ENCODE measurements around the gene BBLN.
A peak's percentile ranks its signal among the peaks of the same experiment; 100 is the strongest.
"Not testable (repeated sequence)": the region's sequence is repeated elsewhere in the genome, so short reads cannot be mapped to it uniquely, and the experiment has no call there.

BBLN gene

GRCh38 chr9:128164307-128164885, 4.3 kb downstream of the BBLN start:
- no peak for DNase-seq

- DNase-seq: no peak
Observed at GRCh38 chr9:128166169-128166568, 6.1 kb downstream of the BBLN start.

DNA sequence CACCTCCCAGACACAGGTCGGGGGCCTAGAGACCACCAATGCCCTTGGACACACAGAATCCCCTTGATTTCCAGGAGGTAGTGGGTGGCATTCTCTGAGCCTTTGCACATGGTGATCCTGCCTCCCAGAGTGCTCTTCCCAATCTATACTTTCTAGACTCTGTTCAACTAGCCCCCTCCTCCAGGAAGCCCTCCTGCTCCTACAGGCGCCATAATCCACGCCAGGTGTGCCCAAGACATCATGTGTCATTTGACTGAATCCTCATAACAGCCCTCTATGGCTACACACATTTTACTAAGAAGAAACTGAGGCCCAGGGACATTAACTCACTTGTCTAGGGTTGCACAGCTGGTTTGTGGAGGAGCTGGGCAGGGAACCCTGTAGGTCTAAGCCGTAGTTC, 7.1 kb downstream of the BBLN start:
- no peak for DNase-seq

- no peak for DNase-seq
Observed at GRCh38 chr9:128168731-128169308, 8.8 kb downstream of the BBLN start.

DNA sequence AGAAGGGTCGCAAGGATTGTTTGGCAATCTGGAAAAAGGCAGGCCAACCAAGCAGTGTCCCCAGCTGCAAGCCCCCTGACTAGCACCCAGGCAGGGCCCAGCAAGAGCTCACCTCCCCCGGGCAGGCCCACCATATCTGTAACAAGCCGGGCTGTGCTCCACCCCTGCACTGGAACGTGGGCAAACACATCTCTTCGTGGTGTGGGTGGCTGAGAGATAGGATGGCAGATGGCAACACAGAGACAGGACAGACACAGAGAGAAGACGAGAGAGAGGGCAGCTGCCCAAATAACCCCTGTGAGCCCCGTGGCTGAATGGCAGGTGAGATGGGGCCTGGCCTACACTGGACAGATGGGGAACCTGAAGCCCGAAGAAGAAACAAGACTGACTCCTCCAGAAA, 9.4 kb downstream of the BBLN start:
- no peak for DNase-seq

- no peak for DNase-seq
Observed at GRCh38 chr9:128169925-128170324, 9.9 kb downstream of the BBLN start.

- no peak for DNase-seq
Observed at GRCh38 chr9:128174062-128174461, 14.0 kb downstream of the BBLN start.

DNA sequence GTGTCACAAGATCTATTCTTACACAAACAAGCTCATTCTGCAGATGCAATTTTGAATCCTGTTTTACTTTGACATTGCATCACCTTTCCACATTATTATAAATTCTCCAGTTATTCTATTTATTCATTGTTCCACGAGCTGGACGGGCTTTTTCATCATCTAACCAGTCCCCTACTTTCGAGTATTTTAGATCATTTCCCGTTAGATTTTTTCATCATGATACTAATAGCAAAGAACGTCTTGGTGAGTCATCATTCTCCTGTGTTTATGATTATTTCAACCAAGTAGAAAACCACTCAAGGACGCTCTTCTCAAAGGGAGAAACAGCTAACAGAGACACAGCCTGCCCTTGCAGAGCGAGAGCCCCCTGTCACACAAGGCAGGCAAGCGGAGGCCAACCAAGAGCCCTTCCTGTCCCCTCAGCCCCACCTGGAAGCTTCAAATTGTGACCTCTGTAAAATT, 15.1 kb downstream of the BBLN start:
- no peak for DNase-seq

DNA sequence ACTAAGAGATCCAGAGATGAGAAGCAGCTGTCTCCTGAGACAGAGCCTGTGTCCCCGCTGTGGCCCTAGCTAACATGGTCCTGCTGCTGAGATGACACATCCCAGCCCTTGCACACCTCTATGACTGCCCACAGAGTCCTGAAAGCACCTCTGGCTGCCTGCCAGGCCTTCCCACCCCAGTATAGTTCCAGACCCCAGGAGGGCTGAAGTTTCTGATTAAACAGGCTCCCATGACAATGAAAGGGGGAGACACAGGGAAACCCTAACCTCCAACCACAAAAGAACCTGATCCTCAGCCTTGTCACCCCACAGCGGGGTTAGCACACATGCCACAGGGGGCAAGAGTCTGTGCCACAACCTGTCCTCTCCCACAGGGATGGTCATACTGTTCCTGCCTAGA, 15.7 kb downstream of the BBLN start:
- no peak for DNase-seq

GRCh38 chr9:128178806-128179431, 18.9 kb downstream of the BBLN start:
- DNase-seq: no peak

DNA sequence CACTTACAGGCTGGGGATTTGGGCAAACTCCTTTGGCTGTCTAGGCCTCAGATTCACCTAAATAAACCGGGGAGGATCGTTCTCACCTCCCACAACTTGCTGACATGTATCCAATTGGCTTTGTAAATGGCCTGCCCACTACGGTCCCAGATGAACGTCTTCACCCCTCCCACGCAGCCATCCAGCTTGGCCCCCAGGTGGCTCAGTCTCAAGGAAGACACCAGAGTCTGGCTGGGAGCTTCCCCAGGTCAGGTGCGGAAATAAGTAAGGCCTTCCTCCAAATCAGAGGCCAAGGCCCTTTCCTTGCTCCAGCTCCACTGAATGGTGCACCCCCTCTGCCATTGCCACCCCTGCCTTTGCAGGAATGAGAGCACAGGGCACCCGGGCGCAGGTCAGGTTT, 19.9 kb downstream of the BBLN start:
- no peak for DNase-seq

- no peak for DNase-seq
Observed at GRCh38 chr9:128180447-128180846, 20.4 kb downstream of the BBLN start.

GRCh38 chr9:128181480-128181879, 21.4 kb downstream of the BBLN start:
- not testable (repeated sequence) for DNase-seq

DNA sequence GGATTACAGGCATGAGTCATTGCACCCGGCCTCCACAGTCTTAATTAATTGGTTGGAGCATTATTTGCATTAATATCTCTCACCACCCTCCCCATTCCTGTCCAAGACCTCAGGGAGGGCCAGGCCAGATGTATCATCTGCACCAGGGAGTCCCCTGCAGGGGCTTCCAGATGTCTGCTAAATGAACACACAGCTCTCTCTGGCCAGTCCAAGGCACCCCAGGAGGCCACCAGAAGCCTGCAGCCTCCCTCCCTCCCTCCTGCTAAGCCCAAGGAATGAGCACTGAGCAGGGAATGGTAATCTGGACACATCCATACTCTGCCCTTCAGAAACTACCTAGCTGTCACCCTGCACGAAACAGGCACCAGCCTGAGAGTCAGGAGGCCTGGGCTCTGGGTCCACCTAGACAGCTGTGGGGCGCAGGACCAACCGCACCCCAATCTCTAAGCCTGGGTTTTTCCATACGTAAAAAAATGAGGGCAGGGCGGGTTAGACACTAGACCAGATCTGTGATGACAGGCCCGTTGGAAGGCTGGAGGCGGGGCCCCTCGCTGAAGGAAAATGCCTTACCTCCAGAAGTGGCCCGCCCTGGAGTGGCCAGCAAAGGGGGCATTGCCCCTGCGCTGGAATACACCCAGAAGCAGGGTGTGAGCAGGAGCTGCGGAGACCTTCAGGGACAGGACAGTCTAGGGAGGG, 23.0 kb downstream of the BBLN start:
- no peak for DNase-seq

GRCh38 chr9:128185979-128186965, 26.2 kb downstream of the BBLN start:
- DNase-seq: no peak

- no peak for DNase-seq
Observed at GRCh38 chr9:128187361-128187760, 27.3 kb downstream of the BBLN start.

GRCh38 chr9:128188209-128188608, 28.1 kb downstream of the BBLN start:
- no peak for DNase-seq

DNA sequence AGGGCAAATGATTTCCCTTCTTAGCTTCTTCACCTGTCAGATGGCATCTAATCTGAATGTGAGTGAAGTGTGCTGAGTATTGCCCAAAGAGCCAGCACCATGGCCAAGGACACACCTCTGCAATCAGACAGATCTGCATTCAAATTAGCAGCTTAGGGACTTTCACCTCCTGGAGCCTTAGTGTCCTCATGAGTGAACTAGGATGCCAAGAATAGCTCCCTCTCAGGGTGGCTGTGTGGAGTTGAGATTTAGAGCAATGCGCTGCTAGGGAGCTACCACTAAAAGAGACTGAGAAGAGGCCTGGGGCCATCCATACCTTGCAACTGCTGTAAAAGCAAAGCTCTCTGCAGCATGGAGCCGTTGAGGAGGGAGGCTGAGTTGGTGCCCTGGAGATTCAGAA, 29.9 kb downstream of the BBLN start:
- no peak for DNase-seq

DNA sequence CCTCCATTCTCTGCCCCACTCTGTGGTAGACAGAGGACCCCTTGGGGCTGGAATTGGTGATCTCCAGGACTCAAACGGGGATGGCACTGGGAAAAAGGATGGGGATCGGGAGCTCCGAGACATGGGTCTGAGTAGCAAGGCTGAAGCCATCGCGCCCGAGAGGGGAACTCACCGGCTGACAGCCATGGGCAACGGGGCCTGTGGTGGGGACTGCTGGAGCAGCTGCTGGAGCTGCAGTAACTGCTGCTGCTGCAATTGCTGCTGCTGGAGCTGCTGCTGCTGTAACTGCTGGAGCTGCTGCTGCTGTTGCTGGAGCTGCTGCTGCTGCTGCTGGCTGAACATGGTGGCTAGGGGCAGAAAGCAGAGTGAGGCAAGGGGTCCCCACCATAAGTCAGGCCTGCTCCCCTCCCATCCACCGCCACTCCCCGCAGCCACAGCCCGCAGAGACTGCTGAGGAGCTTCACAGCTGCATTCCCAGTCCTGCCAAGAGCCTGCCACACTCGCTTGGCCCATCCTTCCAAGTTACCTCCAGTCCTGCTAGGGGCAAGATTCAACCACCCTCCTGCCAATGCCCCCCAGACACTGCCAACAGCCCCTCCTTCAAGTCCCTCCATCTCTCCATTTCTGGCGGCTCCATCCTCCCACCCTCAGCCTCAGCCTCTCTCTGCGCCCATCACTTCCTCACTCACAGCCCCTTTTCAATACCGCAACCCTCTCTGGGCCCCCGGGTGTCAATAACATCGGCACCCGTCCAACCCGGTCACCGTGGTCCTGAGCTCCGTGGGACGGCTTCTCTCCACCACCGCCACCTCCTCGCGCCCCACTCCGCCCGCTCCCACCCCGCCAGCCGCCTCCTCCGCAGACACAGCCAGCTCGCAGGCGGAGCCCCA, 30.7 kb downstream of the BBLN start:
- no peak for DNase-seq

GRCh38 chr9:128191406-128192046, 31.5 kb downstream of the BBLN start, which contains the start of gene CIZ1:
Gene CIZ1 (minus strand): TSS chr9:128191572. CDS start chr9:128190857, 715 bp downstream.
- DNase-seq: peak; percentile 81
